Spleen (tissue), 7 donors: ENCODE data around the gene BIVM.

Experiments
- CTCF ChIP-seq, 11 experiments: fragments of 200-600 bp in 7 of 11; fragments of 450-650 bp in 4 of 11; sonication (generic) in 4 of 11; IDR thresholded peaks in 8 of 11; conservative IDR thresholded peaks in 3 of 11; 1 replicate in 7 of 11; 2 replicates in 4 of 11; pipeline versions ENCODE4 v1.4.0 to v1.8.0; 2016 to 2021; ENCODE audit warnings: antibody characterized with exemption in 11 of 11, inconsistent platforms in 4 of 11, mild to moderate bottlenecking in 1 of 11
- POLR2A ChIP-seq, 3 donors: fragments of 450-650 bp; IDR thresholded peaks; one replicate each; pipeline ENCODE4 v1.5.1; 2017; ENCODE audit warnings: antibody characterized with exemption in 3 of 3, mild to moderate bottlenecking in 1 of 3
- POLR2AphosphoS5 ChIP-seq, 3 donors: sonication (generic); formaldehyde crosslinking; IDR thresholded peaks; one replicate each; pipeline ENCODE4 v1.5.1; 2017; ENCODE audit warnings: antibody characterized with exemption in 3 of 3
- donor health status: DM: no; HTN: no; CAD: no; lungs with moderate emphysema.
- donor health status: DM: no; HTN: no; CAD: no.
- donor health status: DM: no; HTN: no; CAD: no.

- TF ChIP-seq POLR2AphosphoS5 (IDR thresholded peaks at IDR 0.05) (no peak), CTCF (IDR thresholded peaks at IDR 0.05 in 8 of 11, conservative IDR thresholded peaks at IDR 0.05 in 3 of 11) (no peak), POLR2A (IDR thresholded peaks at IDR 0.05) (no peak)
These were observed 71.2 kb downstream of the BIVM start for GRCh38 chr13:102869948-102870676.
